HEK293 (cell line): ENCODE results near the gene LDLRAD4.

ENCODE experiments used
- CTCF ChIA-PET: fragments of 350-600 bp; formaldehyde crosslinking; extraction: SDS; loops from one replicate; lab custom pipeline; 2021; ENCODE audit warnings: antibody characterized with exemption; lab: Yijun Ruan, JAX
- POLR2A ChIA-PET: fragments of 300-600 bp; formaldehyde crosslinking; extraction: SDS; loops from one replicate; lab custom pipeline; 2020; ENCODE audit warnings: antibody characterized with exemption, inconsistent platforms; lab: Yijun Ruan, JAX
- H3K27ac ChIP-seq: fragments of 200-500 bp; sonication (Bioruptor generic); 2 replicates; pipeline ENCODE4 v1.5.1; 2014; ENCODE audit warnings: low read depth, low read length, control low read depth, inconsistent platforms; ENCODE audit errors: extremely low read depth
- H3K36me3 ChIP-seq, 2 experiments: fragments of 200-500 bp in 1 of 2; sonication (Bioruptor generic) in 1 of 2; 1 replicate in 1 of 2; 2 replicates in 1 of 2; pipeline ENCODE4 v1.5.1; 2014 to 2017; ENCODE audit warnings: inconsistent platforms in 2 of 2, low read length in 2 of 2; ENCODE audit not compliant: control insufficient read depth in 2 of 2, insufficient read depth in 1 of 2
- H3K4me1 ChIP-seq: fragments of 200-500 bp; sonication (Bioruptor generic); 2 replicates; pipeline ENCODE4 v1.5.1; 2014; ENCODE audit warnings: mild to moderate bottlenecking, low read length, inconsistent platforms; ENCODE audit not compliant: control insufficient read depth, insufficient read depth
- H3K4me3 ChIP-seq: 2 replicates; pipeline ENCODE4 v1.5.1; 2011; ENCODE audit warnings: low read depth, mild to moderate bottlenecking, control low read depth, low read length, moderate library complexity
- H3K9me3 ChIP-seq: fragments of 200-500 bp; sonication (Bioruptor generic); 2 replicates; pipeline ENCODE4 v1.5.1; 2014; ENCODE audit warnings: low read depth, low read length, inconsistent platforms; ENCODE audit not compliant: control insufficient read depth, insufficient read depth
- BCL11A ChIP-seq: fragments of 450-650 bp; formaldehyde crosslinking; IDR thresholded peaks from 2 replicates; pipeline ENCODE4 v1.5.1; 2016; ENCODE audit warnings: low read depth, missing biosample characterization, missing genetic modification characterization
- KLF16 ChIP-seq: fragments of 450-650 bp; formaldehyde crosslinking; IDR thresholded peaks from 2 replicates; pipeline ENCODE4 v1.5.1; 2017; ENCODE audit warnings: missing biosample characterization, missing genetic modification characterization
- KLF9 ChIP-seq: fragments of 450-650 bp; formaldehyde crosslinking; IDR thresholded peaks from 2 replicates; pipeline ENCODE4 v1.5.1; 2016; ENCODE audit warnings: missing biosample characterization, missing genetic modification characterization, low read depth
- PRDM2 ChIP-seq: fragments of 450-650 bp; formaldehyde crosslinking; IDR thresholded peaks from 2 replicates; pipeline ENCODE4 v1.5.1; 2016; ENCODE audit warnings: missing biosample characterization, missing genetic modification characterization, borderline replicate concordance
- SCRT1 ChIP-seq: fragments of 450-650 bp; formaldehyde crosslinking; IDR thresholded peaks from 2 replicates; pipeline ENCODE4 v1.5.1; 2016; ENCODE audit warnings: missing biosample characterization, missing genetic modification characterization, borderline replicate concordance
- ZBTB10 ChIP-seq: fragments of 450-650 bp; formaldehyde crosslinking; IDR thresholded peaks from 2 replicates; pipeline ENCODE4 v1.5.1; 2016; ENCODE audit warnings: missing biosample characterization, missing genetic modification characterization
- ZBTB6 ChIP-seq: fragments of 450-650 bp; formaldehyde crosslinking; IDR thresholded peaks from 2 replicates; pipeline ENCODE4 v1.5.1; 2017; ENCODE audit warnings: missing biosample characterization, missing genetic modification characterization
- ZFP37 ChIP-seq: fragments of 450-650 bp; formaldehyde crosslinking; IDR thresholded peaks from 2 replicates; pipeline ENCODE4 v1.5.1; 2016; ENCODE audit warnings: missing biosample characterization, missing genetic modification characterization
- ZNF121 ChIP-seq: fragments of 450-650 bp; formaldehyde crosslinking; IDR thresholded peaks from 2 replicates; pipeline ENCODE4 v1.5.1; 2016; ENCODE audit warnings: missing biosample characterization, missing genetic modification characterization
- ZNF155 ChIP-seq: fragments of 450-650 bp; formaldehyde crosslinking; IDR thresholded peaks from 2 replicates; pipeline ENCODE4 v1.5.1; 2016; ENCODE audit warnings: missing biosample characterization, missing genetic modification characterization
- ZNF248 ChIP-seq: fragments of 450-650 bp; formaldehyde crosslinking; IDR thresholded peaks from 2 replicates; pipeline ENCODE4 v1.5.1; 2017; ENCODE audit warnings: missing biosample characterization, missing genetic modification characterization
- ZNF394 ChIP-seq: fragments of 450-650 bp; formaldehyde crosslinking; IDR thresholded peaks from 2 replicates; pipeline ENCODE4 v1.5.1; 2016; ENCODE audit warnings: missing biosample characterization, missing genetic modification characterization, mild to moderate bottlenecking, moderate library complexity, borderline replicate concordance
- ZNF404 ChIP-seq: fragments of 450-650 bp; formaldehyde crosslinking; IDR thresholded peaks from 2 replicates; pipeline ENCODE4 v1.5.1; 2017; ENCODE audit warnings: missing biosample characterization, missing genetic modification characterization
- ZNF423 ChIP-seq: fragments of 450-650 bp; formaldehyde crosslinking; IDR thresholded peaks from 2 replicates; pipeline ENCODE4 v1.5.1; 2016; ENCODE audit warnings: missing biosample characterization, missing genetic modification characterization
- ZNF433 ChIP-seq: fragments of 450-650 bp; formaldehyde crosslinking; IDR thresholded peaks from 2 replicates; pipeline ENCODE4 v1.5.1; 2016; ENCODE audit warnings: missing biosample characterization, missing genetic modification characterization, low read depth
- ZNF510 ChIP-seq: fragments of 450-650 bp; formaldehyde crosslinking; IDR thresholded peaks from 2 replicates; pipeline ENCODE4 v1.5.1; 2018; ENCODE audit warnings: mild to moderate bottlenecking, missing genetic modification characterization, missing biosample characterization; ENCODE audit not compliant: insufficient replicate concordance
- ZNF548 ChIP-seq: fragments of 450-650 bp; formaldehyde crosslinking; IDR thresholded peaks from 2 replicates; pipeline ENCODE4 v1.5.1; 2016; ENCODE audit warnings: missing biosample characterization, missing genetic modification characterization
- ZNF629 ChIP-seq: fragments of 450-650 bp; formaldehyde crosslinking; IDR thresholded peaks from 2 replicates; pipeline ENCODE4 v1.5.1; 2017; ENCODE audit warnings: missing biosample characterization, missing genetic modification characterization
- ZSCAN23 ChIP-seq: fragments of 450-650 bp; formaldehyde crosslinking; IDR thresholded peaks from 2 replicates; pipeline ENCODE4 v1.5.1; 2016; ENCODE audit warnings: missing biosample characterization, missing genetic modification characterization

Gene LDLRAD4

DNA sequence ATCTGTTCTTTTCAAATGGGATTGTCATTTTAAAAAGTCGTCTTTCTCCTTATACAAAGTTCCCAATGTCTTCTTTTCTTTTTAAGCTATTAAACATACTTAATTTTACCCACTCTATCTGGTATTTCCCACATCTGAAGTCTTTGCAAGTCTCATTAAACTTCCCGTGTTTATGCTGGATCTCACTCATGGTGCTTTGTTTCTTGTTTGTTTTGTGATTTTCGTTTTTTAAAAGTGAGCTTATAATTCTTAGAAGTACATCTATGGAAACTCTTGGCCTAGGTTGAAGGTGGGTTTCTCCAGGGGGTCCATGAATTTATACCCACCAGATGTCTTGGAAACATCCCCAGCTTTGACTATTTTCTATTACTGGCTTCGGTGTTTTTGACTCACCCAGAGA, 299.8 kb downstream of the LDLRAD4 start (continued):
- TF ChIP-seq ZNF121 (tag by site-specific recombination) (no peak), ZBTB6 (tag by site-specific recombination) (no peak), ZNF433 (no peak)

- TF ChIP-seq PRDM2 (tag by site-specific recombination) (no peak), SCRT1 (tag by site-specific recombination) (no peak), KLF16 (tag by site-specific recombination) (no peak), ZNF510 (tag by site-specific recombination) (no peak), ZNF423 (tag by site-specific recombination) (no peak), KLF9 (tag by site-specific recombination) (no peak)
- Histone ChIP-seq H3K9me3 (no peaks in the 10 kb centered on the region), H3K4me1 (no peaks in the 10 kb centered on the region), H3K4me3 (no peak overlapping the region), H3K36me3 (no peaks in the 10 kb centered on the region), H3K27ac (no peak overlapping the region)
- CTCF ChIA-PET = no interaction called here
- POLR2A ChIA-PET = no interaction called here
These were observed 301.7 kb downstream of the LDLRAD4 start for GRCh38 chr18:13520306-13520705.

- ChIA-PET CTCF (no interaction called here), POLR2A (no interaction called here)
- Histone ChIP-seq H3K36me3 (no peaks in the 10 kb centered on the region), H3K4me1 (no peaks in the 10 kb centered on the region), H3K4me3 (no peak overlapping the region), H3K27ac (no peak overlapping the region), H3K9me3 (no peaks in the 10 kb centered on the region)
- TF ChIP-seq ZNF423 (tag by site-specific recombination) (no peak), ZNF394 (tag by site-specific recombination) (no peak), ZSCAN23 (tag by site-specific recombination) (no peak), ZFP37 (tag by site-specific recombination) (no peak), ZNF155 (tag by site-specific recombination) (no peak), ZNF629 (no peak)
These were observed 302.2 kb downstream of the LDLRAD4 start for GRCh38 chr18:13520741-13521140.

GRCh38 chr18:13521418-13521817, 302.9 kb downstream of the LDLRAD4 start:
- no peak overlapping the region for H3K4me3 ChIP-seq
- H3K4me1 ChIP-seq = no peaks in the 10 kb centered on the region
- H3K27ac ChIP-seq = no peak overlapping the region
- POLR2A ChIA-PET = no interaction called here
- H3K36me3 ChIP-seq = no peaks in the 10 kb centered on the region
- TF ChIP-seq ZNF548 (tag by site-specific recombination) (no peak), ZNF248 (tag by site-specific recombination) (no peak), ZBTB10 (tag by site-specific recombination) (no peak), ZNF404 (no peak), BCL11A (tag by site-specific recombination) (no peak)
- TF ChIP-seq, all 188 proteins: peak for 0
- CTCF ChIA-PET = interaction anchor here (0.6 to 2.1 kb wide), 2 partner anchors 15 to 37 kb away, joined by 4 to 8 read pairs; no protein-coding TSS in a partner anchor
- no peaks in the 10 kb centered on the region for H3K9me3 ChIP-seq
